Retina (tissue), 1 donor: ENCODE data around the gene SLC12A4.
"Not testable (repeated sequence)": the region's sequence is repeated elsewhere in the genome, so short reads cannot be mapped to it uniquely, and the experiment has no call there.

Source experiments
- DNase-seq: peaks from one replicate; pipeline ENCODE4 v3.0.0-alpha.2; 2016

SLC12A4 gene

GRCh38 chr16:67924140-67924906, 44.1 kb downstream of the SLC12A4 start:
- DNase-seq: no peak

GRCh38 chr16:67923414-67924116, 44.9 kb downstream of the SLC12A4 start:
- no peak for DNase-seq

- DNase-seq: no peak
These were observed 45.7 kb downstream of the SLC12A4 start for GRCh38 chr16:67922740-67923139.

GRCh38 chr16:67922221-67922620, 46.2 kb downstream of the SLC12A4 start:
- DNase-seq: no peak

GRCh38 chr16:67919622-67920221, 48.7 kb downstream of the SLC12A4 start:
- DNase-seq: no peak

GRCh38 chr16:67917852-67918236, 50.6 kb downstream of the SLC12A4 start:
- DNase-seq: no peak

- DNase-seq: no peak
These were observed 51.1 kb downstream of the SLC12A4 start for GRCh38 chr16:67917140-67917851.

GRCh38 chr16:67915831-67916723, 52.4 kb downstream of the SLC12A4 start:
- DNase-seq: no peak

- DNase-seq: not testable (repeated sequence)
These were observed 53.0 kb downstream of the SLC12A4 start for GRCh38 chr16:67915496-67915769.

GRCh38 chr16:67914758-67915495, 53.5 kb downstream of the SLC12A4 start:
- DNase-seq: no peak

GRCh38 chr16:67910158-67910557, 58.3 kb downstream of the SLC12A4 start:
- DNase-seq: no peak

GRCh38 chr16:67909056-67909742, 59.2 kb downstream of the SLC12A4 start:
- DNase-seq: no peak

GRCh38 chr16:67907397-67908180, 60.8 kb downstream of the SLC12A4 start:
- DNase-seq: no peak

- DNase-seq: no peak
These were observed 65.6 kb downstream of the SLC12A4 start for GRCh38 chr16:67902831-67903230.

- no peak for DNase-seq
These were observed 66.7 kb downstream of the SLC12A4 start for GRCh38 chr16:67901734-67902133.

GRCh38 chr16:67897231-67897630, 71.2 kb downstream of the SLC12A4 start:
- DNase-seq: no peak

- no peak for DNase-seq
These were observed 74.6 kb downstream of the SLC12A4 start for GRCh38 chr16:67893743-67894399.
